DND-41 (cell line): ENCODE results near the gene FAM3B.

ENCODE experiments used
- CTCF ChIP-seq: IDR thresholded peaks from 2 replicates; pipeline ENCODE4 v1.5.1; 2012; ENCODE audit warnings: borderline replicate concordance, low read length, moderate library complexity, mild to moderate bottlenecking; ENCODE audit not compliant: poor library complexity, severe bottlenecking; ENCODE audit errors: extremely low read depth
- EZH2 ChIP-seq: IDR thresholded peaks from 3 replicates; pipeline ENCODE4 v1.6.1; 2012; ENCODE audit warnings: borderline replicate concordance, low read depth, mild to moderate bottlenecking, moderate library complexity, low read length, inconsistent platforms; ENCODE audit not compliant: severe bottlenecking

DNA sequence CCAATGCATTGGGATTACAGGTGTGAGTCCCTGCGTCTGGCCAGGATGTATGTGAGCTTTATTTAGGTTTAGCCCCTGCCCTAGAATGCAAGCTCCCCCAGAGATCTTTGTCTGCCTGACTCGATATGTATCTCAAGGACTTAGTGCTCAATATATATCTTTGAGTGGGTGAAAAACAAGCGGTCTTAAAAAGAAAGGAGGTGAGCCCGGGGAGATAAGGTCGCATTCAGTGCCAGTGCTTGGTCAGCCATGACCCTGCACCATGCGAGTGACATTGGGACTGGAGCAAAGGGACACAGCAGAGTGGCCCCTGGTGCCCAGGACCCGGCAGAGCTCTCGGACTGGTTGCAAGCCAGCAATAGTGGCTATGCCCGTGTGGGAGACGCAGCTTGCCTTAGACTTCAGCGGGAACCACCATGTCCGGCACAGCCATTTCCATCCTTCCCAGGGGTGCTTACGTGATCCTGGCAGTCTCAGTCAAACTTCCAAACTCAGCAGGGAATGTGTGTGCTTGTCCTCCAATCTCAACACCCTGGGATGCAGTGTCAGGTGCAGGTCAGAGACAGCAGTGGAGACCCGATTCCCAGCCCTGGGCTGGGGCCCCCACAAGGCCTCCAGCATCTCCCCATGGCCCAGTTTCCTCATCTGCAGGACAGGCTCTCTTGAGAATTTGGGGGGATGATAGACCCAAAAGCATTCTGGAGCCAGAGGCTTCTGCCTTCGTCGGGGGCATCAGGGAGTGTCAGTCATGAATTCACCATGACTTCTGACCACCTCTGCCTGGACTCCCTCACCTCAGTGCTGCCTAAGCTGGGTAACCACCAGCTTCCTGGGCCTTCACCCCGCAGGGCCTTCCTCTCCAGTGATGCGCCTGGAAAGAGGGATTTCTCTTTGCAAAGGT, 47.0 kb downstream of the FAM3B start:
- TF ChIP-seq CTCF (no peak), EZH2 (no peak)
